SK-N-MC (cell line): ENCODE measurements around the gene MRPL27.

Source experiments
- EZH2 ChIP-seq: fragments of 200-600 bp; sonication (generic); IDR thresholded peaks from one replicate; pipeline ENCODE4 v1.6.1; 2017; ENCODE audit warnings: antibody characterized with exemption
- FOXP2 ChIP-seq: optimal IDR thresholded peaks from 2 replicates; pipeline ENCODE3; 2011; ENCODE audit warnings: mild to moderate bottlenecking, moderate library complexity; ENCODE audit not compliant: insufficient read depth; ENCODE audit errors: extremely low read length, control extremely low read depth
- POLR2AphosphoS5 ChIP-seq: IDR thresholded peaks from 2 replicates; pipeline ENCODE4 v1.6.1; 2012; ENCODE audit warnings: mild to moderate bottlenecking, low read depth, low read length, borderline replicate concordance

DNA sequence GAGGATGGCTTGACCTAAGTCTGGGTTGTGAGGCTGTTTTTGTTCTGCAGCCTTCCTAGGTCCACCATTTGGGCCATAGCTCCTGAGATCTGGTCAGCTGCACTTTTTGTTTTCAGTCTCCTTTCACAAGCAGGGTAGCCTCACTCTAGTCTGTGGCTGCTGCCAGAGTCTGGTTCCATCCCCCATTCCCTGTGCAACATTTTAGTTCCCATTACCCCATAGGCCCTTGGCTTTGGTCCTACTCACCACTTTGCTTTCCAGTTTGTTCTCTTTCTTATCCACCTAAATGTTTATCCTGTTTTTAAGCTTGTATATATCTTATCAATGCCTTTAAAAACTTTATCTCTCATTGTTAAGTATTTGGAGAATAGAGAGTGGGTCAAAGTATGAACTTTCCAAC, 33.6 kb downstream of the MRPL27 start:
- no peak for TF ChIP-seq EZH2
- TF ChIP-seq POLR2AphosphoS5, result no peak
- no peak for TF ChIP-seq FOXP2
